HG02798 (cell line): Measurements from ENCODE around the gene TRAPPC2L.
"Not testable (repeated sequence)": the region's sequence is repeated elsewhere in the genome, so short reads cannot be mapped to it uniquely, and the experiment has no call there.

Experiments used
- ATAC-seq: cut with Tn5 transposase; IDR thresholded peaks from one replicate; pipeline ENCODE4 v1.9.1; 2021; ENCODE audit warnings: mild to moderate bottlenecking; ENCODE audit not compliant: unreplicated experiment, poor library complexity

TRAPPC2L gene

GRCh38 chr16:88886845-88887521, 30.1 kb downstream of the TRAPPC2L start:
- no peak for ATAC-seq

- no peak for ATAC-seq
Observed at GRCh38 chr16:88888057-88888456, 31.1 kb downstream of the TRAPPC2L start.

- no peak for ATAC-seq
Observed at GRCh38 chr16:88888461-88889387, 31.8 kb downstream of the TRAPPC2L start.

- not testable (repeated sequence) for ATAC-seq
Observed at GRCh38 chr16:88889702-88890352, 32.9 kb downstream of the TRAPPC2L start.

GRCh38 chr16:88891083-88891482, 34.2 kb downstream of the TRAPPC2L start:
- ATAC-seq = no peak

GRCh38 chr16:88892065-88892464, 35.1 kb downstream of the TRAPPC2L start:
- ATAC-seq = no peak

GRCh38 chr16:88893127-88893968, 36.4 kb downstream of the TRAPPC2L start:
- ATAC-seq = no peak

- ATAC-seq = not testable (repeated sequence)
Observed at GRCh38 chr16:88894266-88894665, 37.3 kb downstream of the TRAPPC2L start.

- ATAC-seq = no peak
Observed at GRCh38 chr16:88894681-88895300, 37.9 kb downstream of the TRAPPC2L start.

GRCh38 chr16:88895335-88895734, 38.4 kb downstream of the TRAPPC2L start:
- ATAC-seq = no peak

- no peak for ATAC-seq
Observed at GRCh38 chr16:88896238-88897070, 39.5 kb downstream of the TRAPPC2L start.

GRCh38 chr16:88897696-88898425, 40.9 kb downstream of the TRAPPC2L start:
- ATAC-seq = no peak

GRCh38 chr16:88899901-88900661, 43.2 kb downstream of the TRAPPC2L start:
- no peak for ATAC-seq

- no peak for ATAC-seq
Observed at GRCh38 chr16:88900662-88901052, 43.7 kb downstream of the TRAPPC2L start.

- no peak for ATAC-seq
Observed at GRCh38 chr16:88901718-88902337, 44.9 kb downstream of the TRAPPC2L start.

- ATAC-seq = no peak
Observed at GRCh38 chr16:88902744-88903143, 45.8 kb downstream of the TRAPPC2L start.

- no peak for ATAC-seq
Observed at GRCh38 chr16:88903267-88903666, 46.3 kb downstream of the TRAPPC2L start.
